ENCODE results near the gene BRD3OS.

DNA sequence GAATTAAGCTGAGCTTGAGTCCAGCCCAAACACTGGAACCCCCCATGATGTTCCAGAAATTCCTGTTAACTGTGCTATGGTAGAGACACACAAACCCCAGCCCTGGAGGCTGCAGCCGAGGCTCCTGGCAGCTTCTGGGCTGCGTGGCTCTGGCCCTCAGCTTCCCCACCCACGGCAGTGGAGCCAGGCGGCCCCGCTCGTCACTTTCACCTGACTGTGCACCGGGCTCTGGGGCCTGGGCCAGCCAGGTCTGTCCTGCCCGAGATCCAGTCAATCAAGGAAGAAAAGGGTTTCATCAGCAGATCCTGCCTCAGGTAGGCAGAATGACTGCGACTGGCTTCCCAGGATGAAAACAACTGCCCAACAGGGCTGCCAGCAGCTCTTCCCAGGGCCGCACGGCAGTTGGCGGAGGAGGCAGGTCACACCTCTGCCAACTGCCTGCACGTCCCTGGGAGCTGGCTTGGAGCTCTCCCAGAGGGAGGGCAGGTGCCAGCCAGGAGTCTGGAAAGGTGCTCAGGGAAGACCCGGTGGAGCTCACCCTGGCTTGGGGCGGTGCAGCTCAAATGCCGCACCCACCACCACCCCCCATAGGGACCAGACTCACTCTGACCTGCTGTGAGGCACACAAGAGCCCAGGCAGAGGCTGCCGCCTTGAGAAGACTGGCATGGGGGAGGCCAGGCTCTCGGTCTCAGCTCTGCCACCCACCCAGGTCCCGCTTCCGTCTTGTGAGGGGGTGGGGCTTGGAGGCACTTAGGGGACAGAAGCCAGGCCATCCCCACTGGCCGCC, 21.8 kb downstream of the BRD3OS start:
- TF ChIP-seq, protein P1, sequence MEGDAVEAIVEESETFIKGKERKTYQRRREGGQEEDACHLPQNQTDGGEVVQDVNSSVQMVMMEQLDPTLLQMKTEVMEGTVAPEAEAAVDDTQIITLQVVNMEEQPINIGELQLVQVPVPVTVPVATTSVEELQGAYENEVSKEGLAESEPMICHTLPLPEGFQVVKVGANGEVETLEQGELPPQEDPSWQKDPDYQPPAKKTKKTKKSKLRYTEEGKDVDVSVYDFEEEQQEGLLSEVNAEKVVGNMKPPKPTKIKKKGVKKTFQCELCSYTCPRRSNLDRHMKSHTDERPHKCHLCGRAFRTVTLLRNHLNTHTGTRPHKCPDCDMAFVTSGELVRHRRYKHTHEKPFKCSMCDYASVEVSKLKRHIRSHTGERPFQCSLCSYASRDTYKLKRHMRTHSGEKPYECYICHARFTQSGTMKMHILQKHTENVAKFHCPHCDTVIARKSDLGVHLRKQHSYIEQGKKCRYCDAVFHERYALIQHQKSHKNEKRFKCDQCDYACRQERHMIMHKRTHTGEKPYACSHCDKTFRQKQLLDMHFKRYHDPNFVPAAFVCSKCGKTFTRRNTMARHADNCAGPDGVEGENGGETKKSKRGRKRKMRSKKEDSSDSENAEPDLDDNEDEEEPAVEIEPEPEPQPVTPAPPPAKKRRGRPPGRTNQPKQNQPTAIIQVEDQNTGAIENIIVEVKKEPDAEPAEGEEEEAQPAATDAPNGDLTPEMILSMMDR (IDR thresholded peaks at IDR 0.05; ENCODE audit: insufficient read depth, low read depth, low read length) = no peak
- no peak for TF ChIP-seq EZH2 (IDR thresholded peaks at IDR 0.05; ENCODE audit: insufficient read depth, low read length)

Data from astrocyte (in vitro differentiated cells and primary cell).